ENCODE measurements around the gene ASB7.
"Not testable (repeated sequence)": the region's sequence is repeated elsewhere in the genome, so short reads cannot be mapped to it uniquely, and the experiment has no call there.

ASB7 gene

GRCh38 chr15:100650685-100651084 lies 48.3 kb downstream of the ASB7 start:
- no peak for FAIRE-seq

GRCh38 chr15:100651253-100651652 lies 48.9 kb downstream of the ASB7 start:
- no peak for DNase-seq (ENCODE audit: low spot score)
- FAIRE-seq, result no peak

More at GRCh38 chr15:100650685-100651084, 48.3 kb downstream of the ASB7 start:
- DNase-seq (ENCODE audit: low spot score), result no peak

GRCh38 chr15:100652116-100652515 lies 49.7 kb downstream of the ASB7 start:
- DNase-seq (ENCODE audit: low spot score) (no peak), FAIRE-seq (no peak)

- FAIRE-seq, result no peak
- no peak for DNase-seq (ENCODE audit: low spot score)
These were observed 51.2 kb downstream of the ASB7 start for GRCh38 chr15:100653608-100654007.

GRCh38 chr15:100658895-100659294 lies 56.5 kb downstream of the ASB7 start:
- FAIRE-seq, result no peak
- no peak for DNase-seq (ENCODE audit: low spot score)

- no peak for DNase-seq (ENCODE audit: low spot score)
- no peak for FAIRE-seq
These were observed 58.8 kb downstream of the ASB7 start for GRCh38 chr15:100661156-100661555.

GRCh38 chr15:100663086-100663914 lies 60.9 kb downstream of the ASB7 start:
- no peak for FAIRE-seq
- peak; percentile 47 for DNase-seq (ENCODE audit: low spot score)

- FAIRE-seq, result peak; percentile 9
- no peak for DNase-seq (ENCODE audit: low spot score)
These were observed 61.5 kb downstream of the ASB7 start for GRCh38 chr15:100663915-100664281.

- no peak for FAIRE-seq
- no peak for DNase-seq (ENCODE audit: low spot score)
These were observed 63.2 kb downstream of the ASB7 start for GRCh38 chr15:100665570-100665969.

- no peak for DNase-seq (ENCODE audit: low spot score)
- no peak for FAIRE-seq
These were observed 65.3 kb downstream of the ASB7 start for GRCh38 chr15:100667405-100668347.

GRCh38 chr15:100668348-100668745 lies 66.0 kb downstream of the ASB7 start:
- FAIRE-seq (no peak), DNase-seq (ENCODE audit: low spot score) (no peak)

- FAIRE-seq, result no peak
- no peak for DNase-seq (ENCODE audit: low spot score)
These were observed 66.9 kb downstream of the ASB7 start for GRCh38 chr15:100669260-100669659.

- no peak for DNase-seq (ENCODE audit: low spot score)
- no peak for FAIRE-seq
These were observed 68.2 kb downstream of the ASB7 start for GRCh38 chr15:100670505-100671021.

- FAIRE-seq, result no peak
- DNase-seq (ENCODE audit: low spot score), result no peak
These were observed 68.8 kb downstream of the ASB7 start for GRCh38 chr15:100671124-100671680.

- FAIRE-seq (peak; percentile 90), DNase-seq (ENCODE audit: low spot score) (peak; percentile 74)
These were observed 69.6 kb downstream of the ASB7 start for GRCh38 chr15:100671858-100672543.

- DNase-seq (ENCODE audit: low spot score), result no peak
- no peak for FAIRE-seq
These were observed 70.6 kb downstream of the ASB7 start for GRCh38 chr15:100672959-100673358.

- DNase-seq (ENCODE audit: low spot score); FAIRE-seq: not testable (repeated sequence)
These were observed 76.8 kb downstream of the ASB7 start for GRCh38 chr15:100679151-100679550.

- no peak for FAIRE-seq
- no peak for DNase-seq (ENCODE audit: low spot score)
These were observed 78.3 kb downstream of the ASB7 start for GRCh38 chr15:100680726-100681125.

- DNase-seq (ENCODE audit: low spot score) (no peak), FAIRE-seq (no peak)
These were observed 79.0 kb downstream of the ASB7 start for GRCh38 chr15:100681335-100681746.

- no peak for FAIRE-seq
- no peak for DNase-seq (ENCODE audit: low spot score)
These were observed 80.1 kb downstream of the ASB7 start for GRCh38 chr15:100682468-100682867.

GRCh38 chr15:100683434-100683833 lies 81.0 kb downstream of the ASB7 start:
- FAIRE-seq (no peak), DNase-seq (ENCODE audit: low spot score) (no peak)

Data from urothelium cell line (cell line).